Measurements from ENCODE around the gene KLHL17.
"Not testable (repeated sequence)": the region's sequence is repeated elsewhere in the genome, so short reads cannot be mapped to it uniquely, and the experiment has no call there.

KLHL17 gene

DNA sequence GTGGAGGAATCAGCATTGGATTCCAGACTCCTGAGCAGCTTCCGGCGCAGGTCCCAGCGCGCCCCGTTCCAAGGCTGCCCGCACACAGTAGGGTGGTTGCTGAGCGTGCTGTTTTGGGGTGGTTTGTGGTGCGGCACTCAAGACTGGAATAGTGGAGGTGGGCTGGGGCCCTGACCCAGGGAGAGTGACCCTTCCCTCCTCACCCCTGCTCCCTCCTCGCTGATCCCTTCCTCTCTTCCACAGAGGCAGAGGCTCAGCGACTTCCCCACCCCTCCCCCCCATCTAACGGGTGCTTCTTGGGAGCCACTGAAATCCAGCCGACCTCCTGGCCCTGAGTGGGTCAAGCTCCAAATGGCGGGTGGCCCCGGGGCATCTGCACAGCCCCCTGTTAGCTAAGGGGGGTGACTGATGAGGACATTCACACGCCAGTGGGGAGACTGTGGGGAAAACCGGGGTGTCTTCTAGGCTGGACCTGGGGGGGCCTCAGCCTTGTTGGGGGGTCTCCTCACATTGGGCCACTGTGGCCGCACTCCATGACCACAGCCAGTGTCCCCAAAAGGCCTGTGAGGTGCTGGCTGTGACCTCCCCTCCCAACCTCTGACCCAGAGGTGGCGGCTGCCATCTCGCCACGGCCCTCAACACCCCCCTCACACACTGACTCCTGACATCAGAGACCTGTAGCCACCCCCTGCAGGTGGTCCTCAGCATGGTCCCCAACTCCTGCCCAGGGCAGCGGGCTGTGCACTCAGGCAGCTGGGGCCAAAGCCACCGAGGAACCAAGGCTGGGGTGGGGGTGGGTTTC, 43.4 kb downstream of the KLHL17 start:
- no peak overlapping the region for H3K4me3 ChIP-seq (replicated peaks; ENCODE audit: low read depth, low read length)
- TF ChIP-seq, protein P1, sequence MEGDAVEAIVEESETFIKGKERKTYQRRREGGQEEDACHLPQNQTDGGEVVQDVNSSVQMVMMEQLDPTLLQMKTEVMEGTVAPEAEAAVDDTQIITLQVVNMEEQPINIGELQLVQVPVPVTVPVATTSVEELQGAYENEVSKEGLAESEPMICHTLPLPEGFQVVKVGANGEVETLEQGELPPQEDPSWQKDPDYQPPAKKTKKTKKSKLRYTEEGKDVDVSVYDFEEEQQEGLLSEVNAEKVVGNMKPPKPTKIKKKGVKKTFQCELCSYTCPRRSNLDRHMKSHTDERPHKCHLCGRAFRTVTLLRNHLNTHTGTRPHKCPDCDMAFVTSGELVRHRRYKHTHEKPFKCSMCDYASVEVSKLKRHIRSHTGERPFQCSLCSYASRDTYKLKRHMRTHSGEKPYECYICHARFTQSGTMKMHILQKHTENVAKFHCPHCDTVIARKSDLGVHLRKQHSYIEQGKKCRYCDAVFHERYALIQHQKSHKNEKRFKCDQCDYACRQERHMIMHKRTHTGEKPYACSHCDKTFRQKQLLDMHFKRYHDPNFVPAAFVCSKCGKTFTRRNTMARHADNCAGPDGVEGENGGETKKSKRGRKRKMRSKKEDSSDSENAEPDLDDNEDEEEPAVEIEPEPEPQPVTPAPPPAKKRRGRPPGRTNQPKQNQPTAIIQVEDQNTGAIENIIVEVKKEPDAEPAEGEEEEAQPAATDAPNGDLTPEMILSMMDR (IDR thresholded peaks at IDR 0.05; ENCODE audit: low read length, missing control alignments) = no peak
- no peak for DNase-seq (ENCODE audit: low read depth)

DNA sequence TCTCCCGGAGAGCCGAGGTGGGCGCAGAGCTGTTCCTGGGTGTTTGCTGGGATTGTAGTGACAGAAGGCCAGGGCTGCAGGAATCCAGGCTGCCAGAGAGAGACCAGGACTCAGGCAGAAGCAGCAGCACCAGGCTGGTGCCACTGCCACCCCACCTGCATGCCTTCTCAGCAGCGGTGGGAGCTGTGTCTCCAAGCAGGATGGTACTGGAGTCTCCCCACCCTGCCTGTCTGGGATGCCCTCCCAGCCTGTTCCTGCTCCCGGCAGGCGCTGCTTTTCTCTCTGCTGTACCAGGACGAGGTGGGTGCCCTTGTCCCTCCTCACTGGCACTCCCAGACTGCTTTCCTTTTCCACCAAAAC, 44.0 kb downstream of the KLHL17 start:
- DNase-seq (ENCODE audit: low read depth) = no peak
- TF ChIP-seq, protein P1 (IDR thresholded peaks at IDR 0.05; ENCODE audit: low read length, missing control alignments) = no peak
- no peak overlapping the region for H3K4me3 ChIP-seq (replicated peaks; ENCODE audit: low read depth, low read length)

DNA sequence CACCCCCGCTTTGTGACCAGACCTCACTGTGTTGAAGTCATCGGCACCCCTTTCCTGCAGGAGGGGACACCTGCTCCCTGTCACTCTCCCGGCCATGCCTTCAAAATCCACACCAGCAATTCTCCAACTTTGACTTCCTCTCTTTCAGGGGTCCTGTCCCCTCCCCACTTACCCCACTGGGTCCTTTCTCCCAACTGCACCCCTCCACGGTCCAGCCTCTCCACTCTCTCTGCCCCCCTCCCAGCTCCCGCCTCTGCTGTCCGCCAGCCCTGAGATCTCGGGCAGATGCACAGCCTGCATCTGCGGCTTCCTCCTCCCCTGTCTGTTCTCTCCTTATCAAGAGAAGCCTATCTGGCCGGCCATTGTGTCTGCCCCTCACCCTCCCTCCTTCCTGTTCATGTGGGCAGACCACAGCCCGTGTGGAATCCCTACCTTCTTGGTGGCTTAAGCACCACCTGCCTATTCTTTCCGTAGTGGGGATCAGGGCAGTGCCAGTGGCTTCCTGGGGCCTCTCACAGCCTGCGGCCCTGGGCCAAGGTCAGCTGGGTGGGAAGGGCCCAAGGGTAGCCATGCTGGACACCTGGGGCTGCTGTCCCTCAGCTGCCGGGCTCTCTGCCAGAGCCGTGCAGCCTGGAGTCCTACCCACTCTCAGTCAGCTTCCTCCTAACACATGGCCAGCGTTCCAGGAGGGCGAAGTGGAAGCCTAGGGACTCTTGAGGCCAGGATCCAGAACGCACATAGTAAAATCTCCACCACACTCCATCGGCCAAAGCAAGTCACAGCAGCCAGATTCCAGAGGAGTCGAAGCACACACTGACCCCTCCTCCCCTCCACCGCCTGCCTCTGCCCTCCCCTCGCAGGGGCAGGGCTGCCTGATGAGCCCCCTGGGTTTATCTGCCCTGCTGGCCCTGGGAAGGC, 44.7 kb downstream of the KLHL17 start:
- peak; percentile 60 for DNase-seq (ENCODE audit: low read depth)
- TF ChIP-seq, protein P1 (IDR thresholded peaks at IDR 0.05; ENCODE audit: low read length, missing control alignments) = no peak
- no peak overlapping the region for H3K4me3 ChIP-seq (replicated peaks; ENCODE audit: low read depth, low read length)

DNA sequence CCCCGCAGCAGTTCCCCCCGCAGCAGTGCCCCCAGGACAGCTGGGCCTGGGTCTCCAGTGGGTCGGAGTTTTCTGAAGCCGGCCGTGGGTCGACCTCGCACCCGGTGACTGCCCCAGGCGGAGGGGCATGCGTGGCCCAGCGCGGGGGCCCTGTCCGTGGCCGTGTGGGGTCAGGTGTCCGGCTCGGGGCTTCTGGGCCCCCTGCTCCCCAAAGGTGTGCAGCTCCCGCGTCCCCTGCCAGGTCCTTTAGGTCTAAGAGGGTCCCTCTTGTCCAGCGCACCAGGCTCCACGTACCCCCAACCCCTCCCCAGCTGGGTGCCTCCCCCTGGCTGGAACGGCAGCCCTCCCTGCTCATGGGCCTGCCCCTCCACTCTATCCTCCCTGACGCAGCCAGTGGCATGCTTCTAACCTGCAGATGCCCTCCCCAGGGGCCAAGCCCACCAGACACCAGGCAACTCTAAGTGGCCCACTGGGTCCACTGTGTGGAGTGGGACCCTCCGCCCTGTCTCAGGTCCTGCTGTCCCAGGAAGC, 45.5 kb downstream of the KLHL17 start:
- no peak for DNase-seq (ENCODE audit: low read depth)
- no peak overlapping the region for H3K4me3 ChIP-seq (replicated peaks; ENCODE audit: low read depth, low read length)
- TF ChIP-seq, protein P1 (IDR thresholded peaks at IDR 0.05; ENCODE audit: low read length, missing control alignments) = no peak

DNA sequence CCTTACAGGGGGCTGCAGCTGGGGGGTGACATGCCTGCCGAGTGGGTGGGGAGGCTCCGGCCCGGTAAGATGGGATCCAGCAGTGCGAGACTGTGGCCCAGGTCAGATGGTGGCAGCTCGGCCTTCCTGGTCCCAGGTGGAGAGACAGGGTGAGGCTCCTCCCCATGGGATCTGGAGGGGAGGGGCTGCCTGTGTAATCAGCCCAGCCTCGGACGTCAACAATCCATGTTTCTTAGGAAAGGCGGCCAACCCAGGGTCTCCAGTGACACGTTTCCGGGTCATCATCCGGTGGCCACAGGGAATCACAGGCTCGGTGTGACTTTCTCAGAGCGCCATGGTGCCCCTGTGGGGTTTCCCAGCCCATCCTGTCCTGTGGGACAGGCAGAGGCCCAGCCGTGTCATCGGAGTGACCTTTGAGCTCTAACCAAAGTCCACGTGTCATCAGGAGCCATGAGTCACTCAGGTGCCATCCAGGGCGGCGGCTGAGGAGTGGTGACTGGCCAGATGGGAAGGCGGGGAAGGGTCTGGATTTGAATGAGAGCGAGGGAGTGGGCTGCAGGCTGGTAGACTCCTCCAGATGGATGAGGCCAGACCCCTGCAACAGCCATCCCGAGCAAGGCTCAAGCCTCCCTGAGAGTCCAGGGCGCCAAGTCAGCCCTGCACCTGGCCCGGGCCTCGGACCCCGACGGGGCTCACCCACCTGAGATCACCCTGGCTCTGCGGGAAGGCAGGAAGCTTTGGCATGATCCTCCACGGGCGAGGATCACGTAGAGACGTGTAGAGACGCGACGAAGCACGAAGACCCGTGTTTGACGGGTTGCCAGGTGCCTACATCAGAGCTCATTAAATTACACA, 46.1 kb downstream of the KLHL17 start:
- no peak for DNase-seq (ENCODE audit: low read depth)
- TF ChIP-seq, protein P1 (IDR thresholded peaks at IDR 0.05; ENCODE audit: low read length, missing control alignments) = no peak
- H3K4me3 ChIP-seq (replicated peaks; ENCODE audit: low read depth, low read length) = no peak overlapping the region

DNA sequence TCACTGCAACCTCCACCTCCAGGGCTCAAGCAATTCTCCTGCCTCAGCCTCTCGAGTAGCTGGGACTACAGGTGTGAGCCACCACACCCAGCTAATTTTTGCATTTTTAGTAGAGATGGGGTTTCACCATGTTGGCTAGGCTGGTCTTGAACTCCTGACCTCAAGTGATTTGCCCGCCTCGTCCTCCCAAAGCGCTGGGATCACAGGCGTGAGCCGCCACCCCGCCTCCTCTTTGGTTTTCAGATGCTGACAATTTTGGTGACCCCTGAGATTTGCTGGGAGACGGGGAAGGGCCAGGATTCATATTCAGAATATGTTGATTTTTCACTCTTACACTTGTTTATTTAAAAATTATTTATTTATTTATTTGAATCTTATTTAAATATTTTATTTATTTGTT, 49.7 kb downstream of the KLHL17 start:
- not testable (repeated sequence) for DNase-seq (ENCODE audit: low read depth); H3K4me3 ChIP-seq (replicated peaks; ENCODE audit: low read depth, low read length)

Data from fibroblast of pulmonary artery (primary cell).